Endothelial cell of umbilical vein (primary cell): ENCODE measurements around the gene TMEM203. TPM values are rescaled to one million over a fixed set of nuclear protein-coding genes. Genes with fewer than 3 reads are reported as not detected.

Experiments
- BruUV-seq: library from RNA; stranded (reverse); fragments of 400-500 nt; replicated peaks from 2 replicates; lab custom pipeline; 2021; lab: Mats Ljungman, UMichigan
- CTCF ChIA-PET: fragments of 300-600, 350-600 bp; sonication (Branson Sonifier 250); formaldehyde crosslinking; loops from one replicate; lab custom pipeline; 2021; ENCODE audit warnings: antibody characterized with exemption, inconsistent platforms; lab: Charles Lee
- POLR2A ChIA-PET: fragments of 300-600, 350-600 bp; sonication (Branson Sonifier 250); formaldehyde crosslinking; loops from one replicate; lab custom pipeline; 2021; ENCODE audit warnings: antibody characterized with exemption, inconsistent platforms; lab: Charles Lee
- DNase-seq: peaks from one replicate; pipeline ENCODE4 v3.0.0-alpha.2; 2011; ENCODE audit warnings: low read depth, low spot score
- FAIRE-seq: peaks from 2 replicates; lab custom pipeline; 2011; peaks lifted over from hg19 to GRCh38; lab: Jason Lieb, UNC
- H2AFZ ChIP-seq: 2 replicates; pipeline ENCODE4 v1.6.0; 2012; ENCODE audit warnings: low read depth, low read length, control low read depth, inconsistent platforms
- H3K27ac ChIP-seq: 2 replicates; pipeline ENCODE4 v1.5.1; 2011; ENCODE audit warnings: low read depth, mild to moderate bottlenecking, control low read depth, low read length, moderate library complexity; ENCODE audit not compliant: insufficient read depth
- H3K27me3 ChIP-seq, 2 experiments: 2 replicates each; pipeline versions ENCODE4 v1.6.0 to v1.6.1; 2011; ENCODE audit warnings: low read length in 2 of 2, mixed read lengths in 1 of 2; ENCODE audit not compliant: control insufficient read depth in 2 of 2, insufficient read depth in 2 of 2
- H3K36me3 ChIP-seq, 2 experiments: 2 replicates in 1 of 2; 3 replicates in 1 of 2; pipeline ENCODE4 v1.5.1; 2011; ENCODE audit warnings: low read length in 2 of 2, mild to moderate bottlenecking in 1 of 2, moderate library complexity in 1 of 2; ENCODE audit not compliant: control insufficient read depth in 2 of 2, insufficient read depth in 2 of 2; ENCODE audit errors: extremely low read depth in 1 of 2
- H3K4me1 ChIP-seq: 3 replicates; pipeline ENCODE4 v1.5.1; 2011; ENCODE audit warnings: mild to moderate bottlenecking, low read length; ENCODE audit not compliant: control insufficient read depth, insufficient read depth; ENCODE audit errors: extremely low read depth
- H3K4me2 ChIP-seq: 2 replicates; pipeline ENCODE4 v1.6.1; 2011; ENCODE audit warnings: low read length, control low read depth, mixed read lengths; ENCODE audit not compliant: insufficient read depth
- H3K4me3 ChIP-seq, 3 experiments: fragments of 200-600 bp in 1 of 3; sonication (generic), shearing (Covaris generic) in 1 of 3; replicated peaks in 1 of 3; 2 replicates each; pipeline ENCODE4 v1.5.1; 2011 to 2016; ENCODE audit warnings: control low read depth in 3 of 3, low read length in 3 of 3, mild to moderate bottlenecking in 2 of 3, inconsistent platforms in 1 of 3, low read depth in 1 of 3, moderate library complexity in 1 of 3; ENCODE audit not compliant: insufficient read depth in 1 of 3
- H3K79me2 ChIP-seq: 2 replicates; pipeline ENCODE4 v1.6.0; 2012; ENCODE audit warnings: low read length, inconsistent platforms; ENCODE audit not compliant: control insufficient read depth, insufficient read depth
- H3K9ac ChIP-seq: replicated peaks from 2 replicates; pipeline ENCODE3; 2011; ENCODE audit warnings: low read length, control low read depth; ENCODE audit not compliant: insufficient read depth; ENCODE audit errors: extremely low read depth
- H3K9me1 ChIP-seq: replicated peaks from 3 replicates; pipeline ENCODE4 v1.6.0; 2011; ENCODE audit warnings: mild to moderate bottlenecking, low read length; ENCODE audit not compliant: control insufficient read depth, insufficient read depth; ENCODE audit errors: extremely low read depth
- H3K9me3 ChIP-seq: replicated peaks from 2 replicates; pipeline ENCODE4 v1.5.1; 2012; ENCODE audit warnings: low read length, inconsistent platforms; ENCODE audit not compliant: control insufficient read depth, insufficient read depth
- H4K20me1 ChIP-seq: replicated peaks from 2 replicates; pipeline ENCODE3; 2011; ENCODE audit warnings: mild to moderate bottlenecking, low read length; ENCODE audit not compliant: control insufficient read depth, insufficient read depth; ENCODE audit errors: extremely low read depth
- CTCF ChIP-seq, 2 donors: IDR thresholded peaks; 1 replicate in 1 of 2; 2 replicates in 1 of 2; pipeline ENCODE4 v1.5.1; 2011; ENCODE audit warnings: low read length in 2 of 2, mild to moderate bottlenecking in 2 of 2, moderate library complexity in 2 of 2, control low read depth in 1 of 2, inconsistent platforms in 1 of 2, low read depth in 1 of 2; ENCODE audit not compliant: insufficient read depth in 1 of 2; ENCODE audit errors: extremely low read depth in 1 of 2
- EZH2 ChIP-seq: IDR thresholded peaks from 2 replicates; pipeline ENCODE4 v1.6.1; 2012; ENCODE audit warnings: borderline replicate concordance, low read depth, mild to moderate bottlenecking, moderate library complexity, low read length, inconsistent platforms; ENCODE audit not compliant: severe bottlenecking
- FOS ChIP-seq: IDR thresholded peaks from 2 replicates; pipeline ENCODE4 v1.6.1; 2011; ENCODE audit warnings: mild to moderate bottlenecking, low read length, moderate library complexity, borderline replicate concordance; ENCODE audit not compliant: insufficient read depth
- GATA2 ChIP-seq: IDR thresholded peaks from 2 replicates; pipeline ENCODE4 v1.7.0; 2011; ENCODE audit warnings: low read depth, mild to moderate bottlenecking, moderate library complexity, mixed read lengths, low read length; ENCODE audit not compliant: insufficient read length, insufficient read depth
- JUN ChIP-seq: IDR thresholded peaks from 2 replicates; pipeline ENCODE4 v1.6.1; 2011; ENCODE audit warnings: borderline replicate concordance, low read depth; ENCODE audit not compliant: insufficient read length, insufficient read depth
- MAX ChIP-seq: IDR thresholded peaks from 2 replicates; pipeline ENCODE4 v1.6.1; 2011; ENCODE audit not compliant: insufficient read depth, insufficient read length
- MYC ChIP-seq: IDR thresholded peaks from one replicate; pipeline ENCODE4 v1.6.1; 2011; ENCODE audit warnings: mild to moderate bottlenecking, low read depth, low read length
- POLR2A ChIP-seq: IDR thresholded peaks from 2 replicates; pipeline ENCODE4 v1.6.1; 2012; ENCODE audit warnings: low read depth, mild to moderate bottlenecking, control low read depth, low read length
- POLR2AphosphoS5 ChIP-seq: IDR thresholded peaks from 2 replicates; pipeline ENCODE4 v1.6.1; 2012; ENCODE audit warnings: low read depth, mild to moderate bottlenecking, control low read depth, low read length, moderate library complexity; ENCODE audit not compliant: insufficient read depth
- dilution Hi-C: fragments of 300-500 bp; cut with MboI; formaldehyde crosslinking; loops from one replicate; pipeline ENCODE4 v1.15.0; 2019; ENCODE audit warnings: low sequenced_read_pairs; ENCODE audit not compliant: extremely low pct_ligation_motif_present
- intact Hi-C: fragments of 100-400 bp; cut with micrococcal nuclease; formaldehyde crosslinking; loops from one replicate; pipeline ENCODE4 v1.10.0; 2022
- polyA plus RNA-seq, 4 experiments: library from polyadenylated mRNA; depleted of rRNA in 3 of 4; stranded (reverse) in 3 of 4; unstranded in 1 of 4; fragments of >200 nt; gene quantifications; 2 replicates each; pipeline versions ENCODE4 v1.2.1 to v1.2.3, GENCODE V29; 2011 to 2012; ENCODE audit warnings: missing spikeins in 1 of 4
- total RNA-seq: library from RNA; stranded (reverse); gene quantifications from 2 replicates; pipeline ENCODE4 v1.2.3, GENCODE V29; 2021

The TMEM203 gene
- total and polyA plus RNA-seq, 2 donors (not counting 3 experiments of a cell fraction or from before 2014, with no cell fraction given), result 29.6 to 39.8 TPM

- H3K4me3 ChIP-seq, result no peak overlapping the region
- H3K9ac ChIP-seq, result no peak overlapping the region
- FAIRE-seq (no peak), DNase-seq (no peak)
- no peaks in the 10 kb centered on the region for H3K27me3 ChIP-seq
- no peaks in the 10 kb centered on the region for H3K9me3 ChIP-seq
- H2AFZ ChIP-seq, result no peak overlapping the region
- no peaks in the 10 kb centered on the region for H4K20me1 ChIP-seq
- no peak for TF ChIP-seq MAX
- TF ChIP-seq POLR2A, result no peak
- no peak for TF ChIP-seq EZH2
- TF ChIP-seq POLR2AphosphoS5, result no peak
- TF ChIP-seq CTCF (IDR thresholded peaks at IDR 0.05; ENCODE audit: extremely low read depth in 1 of 2, insufficient read depth in 1 of 2, low read depth in 1 of 2, low read length in 2 of 2), result no peak
- no peak for TF ChIP-seq FOS
- TF ChIP-seq GATA2, result no peak
- no peak for TF ChIP-seq JUN
- TF ChIP-seq MYC, result no peak
- POLR2A ChIA-PET, result no interaction called here
- H3K27ac ChIP-seq, result no peak overlapping the region
- peaks cover 31% of the 10 kb centered on the region for H3K79me2 ChIP-seq
- dilution Hi-C loops, result no loop called here
- BruUV-seq, result no TSS peak
- peaks cover 17% of the 10 kb centered on the region for H3K4me1 ChIP-seq
- H3K9me1 ChIP-seq, result no peaks in the 10 kb centered on the region
- CTCF ChIA-PET, result no interaction called here
- peaks cover 0 to 16% of the 10 kb centered on the region in 2 experiments for H3K36me3 ChIP-seq
- intact Hi-C loops, result no loop called here
- no peak overlapping the region for H3K4me2 ChIP-seq
Observed at GRCh38 chr9:137191245-137191644, 14.2 kb downstream of the TMEM203 start.
